Stimulated activated CD4-positive, alpha-beta T cell treated with anti-CD3 and anti-CD28 coated beads, TNF-alpha, amount 100 ng/mL, for 1 hour (primary cell): Measurements from ENCODE around the gene POU6F2.
"Not testable (repeated sequence)": the region's sequence is repeated elsewhere in the genome, so short reads cannot be mapped to it uniquely, and the experiment has no call there.

Source experiments
- DNase-seq, 3 donors: peaks; one replicate each; pipeline ENCODE4 v3.0.0-alpha.2; 2020; ENCODE audit warnings: low read depth in 3 of 3, low spot score in 1 of 3

POU6F2 gene

GRCh38 chr7:38978491-38978890, 782 bp downstream of the POU6F2 start:
- DNase-seq, result no peak

- DNase-seq, result no peak
Measured at GRCh38 chr7:38992203-38992602, 14.5 kb downstream of the POU6F2 start.

- no peak for DNase-seq
Measured at GRCh38 chr7:39001595-39001994, 23.9 kb downstream of the POU6F2 start.

- no peak for DNase-seq
Measured at GRCh38 chr7:39002755-39003154, 25.0 kb downstream of the POU6F2 start.

- no peak for DNase-seq
Measured at GRCh38 chr7:39005036-39005435, 27.3 kb downstream of the POU6F2 start.

- DNase-seq, result no peak
Measured at GRCh38 chr7:39005461-39005860, 27.8 kb downstream of the POU6F2 start.

- DNase-seq, result not testable (repeated sequence)
Measured at GRCh38 chr7:39013049-39013939, 35.6 kb downstream of the POU6F2 start.

GRCh38 chr7:39016609-39017008, 38.9 kb downstream of the POU6F2 start:
- no peak for DNase-seq

- no peak for DNase-seq
Measured at GRCh38 chr7:39017369-39017915, 39.7 kb downstream of the POU6F2 start.

- no peak for DNase-seq
Measured at GRCh38 chr7:39022796-39023195, 45.1 kb downstream of the POU6F2 start.

- DNase-seq, result no peak
Measured at GRCh38 chr7:39027491-39027890, 49.8 kb downstream of the POU6F2 start.

GRCh38 chr7:39033885-39034624, 56.3 kb downstream of the POU6F2 start:
- no peak for DNase-seq

- DNase-seq, result no peak
Measured at GRCh38 chr7:39035156-39035555, 57.4 kb downstream of the POU6F2 start.

- DNase-seq, result no peak
Measured at GRCh38 chr7:39035903-39036302, 58.2 kb downstream of the POU6F2 start.

- DNase-seq, result no peak
Measured at GRCh38 chr7:39042670-39043069, 65.0 kb downstream of the POU6F2 start.

GRCh38 chr7:39043531-39043930, 65.8 kb downstream of the POU6F2 start:
- DNase-seq, result no peak

- DNase-seq, result no peak
Measured at GRCh38 chr7:39044489-39044888, 66.8 kb downstream of the POU6F2 start.

GRCh38 chr7:39045231-39045630, 67.5 kb downstream of the POU6F2 start:
- DNase-seq, result no peak

GRCh38 chr7:39051279-39051678, 73.6 kb downstream of the POU6F2 start:
- DNase-seq, result no peak

- no peak for DNase-seq
Measured at GRCh38 chr7:39051707-39052106, 74.0 kb downstream of the POU6F2 start.

- no peak for DNase-seq
Measured at GRCh38 chr7:39054731-39055130, 77.0 kb downstream of the POU6F2 start.

GRCh38 chr7:39056153-39056552, 78.4 kb downstream of the POU6F2 start:
- DNase-seq, result no peak
